Astrocyte (in vitro differentiated cells and primary cell): ENCODE results near the gene CASP5.

Source experiments
- EZH2 ChIP-seq: IDR thresholded peaks from 2 replicates; pipeline ENCODE4 v1.6.1; 2012; ENCODE audit warnings: mild to moderate bottlenecking, low read length, inconsistent platforms; ENCODE audit not compliant: insufficient read depth
- TF ChIP-seq, protein P1 (sequence below): IDR thresholded peaks from 2 replicates; pipeline ENCODE4 v1.5.1; 2011; ENCODE audit warnings: low read depth, mild to moderate bottlenecking, inconsistent platforms, low read length, moderate library complexity; ENCODE audit not compliant: insufficient read depth

DNA sequence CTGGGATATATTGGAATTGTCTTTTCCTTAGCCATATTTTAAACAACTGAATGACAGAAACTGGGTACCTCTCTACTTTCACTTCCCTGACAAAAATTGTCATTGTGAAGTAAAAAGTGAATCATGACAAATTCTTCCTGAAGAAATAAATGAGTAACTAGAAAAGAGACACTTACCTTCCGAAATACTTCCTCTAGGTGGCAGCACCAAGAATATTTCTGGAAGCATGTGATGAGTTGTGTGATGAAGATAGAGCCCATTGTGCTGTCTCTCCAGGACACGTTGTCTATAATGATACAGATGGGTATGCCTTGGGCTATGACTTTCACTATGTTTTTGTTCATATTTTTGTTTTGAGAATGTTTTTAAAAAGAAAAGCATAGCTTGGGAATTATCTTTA, 76.1 kb downstream of the CASP5 start:
- TF ChIP-seq, protein P1, sequence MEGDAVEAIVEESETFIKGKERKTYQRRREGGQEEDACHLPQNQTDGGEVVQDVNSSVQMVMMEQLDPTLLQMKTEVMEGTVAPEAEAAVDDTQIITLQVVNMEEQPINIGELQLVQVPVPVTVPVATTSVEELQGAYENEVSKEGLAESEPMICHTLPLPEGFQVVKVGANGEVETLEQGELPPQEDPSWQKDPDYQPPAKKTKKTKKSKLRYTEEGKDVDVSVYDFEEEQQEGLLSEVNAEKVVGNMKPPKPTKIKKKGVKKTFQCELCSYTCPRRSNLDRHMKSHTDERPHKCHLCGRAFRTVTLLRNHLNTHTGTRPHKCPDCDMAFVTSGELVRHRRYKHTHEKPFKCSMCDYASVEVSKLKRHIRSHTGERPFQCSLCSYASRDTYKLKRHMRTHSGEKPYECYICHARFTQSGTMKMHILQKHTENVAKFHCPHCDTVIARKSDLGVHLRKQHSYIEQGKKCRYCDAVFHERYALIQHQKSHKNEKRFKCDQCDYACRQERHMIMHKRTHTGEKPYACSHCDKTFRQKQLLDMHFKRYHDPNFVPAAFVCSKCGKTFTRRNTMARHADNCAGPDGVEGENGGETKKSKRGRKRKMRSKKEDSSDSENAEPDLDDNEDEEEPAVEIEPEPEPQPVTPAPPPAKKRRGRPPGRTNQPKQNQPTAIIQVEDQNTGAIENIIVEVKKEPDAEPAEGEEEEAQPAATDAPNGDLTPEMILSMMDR: peak; percentile 44
- no peak for TF ChIP-seq EZH2
